Prostate gland (tissue), 2 donors: Measurements from ENCODE around the gene E2F1. TPM values are rescaled to one million over a fixed set of nuclear protein-coding genes. Genes with fewer than 3 reads are reported as not detected.

Experiments used
- DNase-seq: peaks from one replicate; pipeline ENCODE4 v3.0.0-alpha.2; 2019; ENCODE audit warnings: low spot score
- H3K27ac ChIP-seq, 2 donors: fragments of 200-600 bp; sonication (generic); 2 replicates each; pipeline ENCODE4 v1.5.1; 2017 to 2019
- H3K27me3 ChIP-seq: fragments of 200-600 bp; sonication (generic); replicated peaks from 2 replicates; pipeline ENCODE4 v1.5.1; 2019; ENCODE audit not compliant: insufficient read depth
- H3K36me3 ChIP-seq, 2 donors: fragments of 200-600 bp; sonication (generic); 1 replicate in 1 of 2; 2 replicates in 1 of 2; pipeline versions ENCODE4 v1.5.1 to v1.8.1; 2017 to 2019
- H3K4me1 ChIP-seq: fragments of 200-600 bp; sonication (generic); replicated peaks from 2 replicates; pipeline ENCODE4 v1.5.1; 2019
- H3K4me3 ChIP-seq, 2 donors: fragments of 200-600 bp; sonication (generic); 2 replicates each; pipeline ENCODE4 v1.5.1; 2017 to 2019
- H3K9me3 ChIP-seq: fragments of 200-600 bp; sonication (generic); 2 replicates; pipeline ENCODE4 v1.5.1; 2017
- POLR2A ChIP-seq: fragments of 450-650 bp; IDR thresholded peaks from one replicate; pipeline ENCODE4 v1.6.1; 2016; ENCODE audit warnings: antibody characterized with exemption, mild to moderate bottlenecking
- POLR2AphosphoS5 ChIP-seq: sonication (generic); formaldehyde crosslinking; IDR thresholded peaks from one replicate; pipeline ENCODE4 v1.6.1; 2017; ENCODE audit warnings: antibody characterized with exemption
- WGBS: methylation state at CpG from one replicate; pipeline ENCODE4 v1.1.5; 2018; 5-methylcytosine and 5-hydroxymethylcytosine counted together
- intact Hi-C: fragments of 100-400 bp; cut with DNase I; formaldehyde crosslinking; loops from one replicate; pipeline ENCODE4 v1.14.2; 2022
- total RNA-seq, 2 donors: library from RNA; depleted of rRNA; stranded (reverse); fragments of >200 nt; gene quantifications; one replicate each; pipeline ENCODE4 v1.1.0, GENCODE V29; 2016
- TF ChIP-seq, protein P1 (sequence below), 4 experiments: fragments of 200-600 bp in 2 of 4; fragments of 450-650 bp in 2 of 4; sonication (generic) in 2 of 4; IDR thresholded peaks; 1 replicate in 3 of 4; 2 replicates in 1 of 4; pipeline ENCODE4 v1.5.1; 2016 to 2019; ENCODE audit warnings: antibody characterized with exemption in 4 of 4, mild to moderate bottlenecking in 2 of 4, moderate library complexity in 2 of 4

Gene E2F1
- total RNA-seq, 2 donors from 2014 or later, result 2.0 to 10.1 TPM

DNA sequence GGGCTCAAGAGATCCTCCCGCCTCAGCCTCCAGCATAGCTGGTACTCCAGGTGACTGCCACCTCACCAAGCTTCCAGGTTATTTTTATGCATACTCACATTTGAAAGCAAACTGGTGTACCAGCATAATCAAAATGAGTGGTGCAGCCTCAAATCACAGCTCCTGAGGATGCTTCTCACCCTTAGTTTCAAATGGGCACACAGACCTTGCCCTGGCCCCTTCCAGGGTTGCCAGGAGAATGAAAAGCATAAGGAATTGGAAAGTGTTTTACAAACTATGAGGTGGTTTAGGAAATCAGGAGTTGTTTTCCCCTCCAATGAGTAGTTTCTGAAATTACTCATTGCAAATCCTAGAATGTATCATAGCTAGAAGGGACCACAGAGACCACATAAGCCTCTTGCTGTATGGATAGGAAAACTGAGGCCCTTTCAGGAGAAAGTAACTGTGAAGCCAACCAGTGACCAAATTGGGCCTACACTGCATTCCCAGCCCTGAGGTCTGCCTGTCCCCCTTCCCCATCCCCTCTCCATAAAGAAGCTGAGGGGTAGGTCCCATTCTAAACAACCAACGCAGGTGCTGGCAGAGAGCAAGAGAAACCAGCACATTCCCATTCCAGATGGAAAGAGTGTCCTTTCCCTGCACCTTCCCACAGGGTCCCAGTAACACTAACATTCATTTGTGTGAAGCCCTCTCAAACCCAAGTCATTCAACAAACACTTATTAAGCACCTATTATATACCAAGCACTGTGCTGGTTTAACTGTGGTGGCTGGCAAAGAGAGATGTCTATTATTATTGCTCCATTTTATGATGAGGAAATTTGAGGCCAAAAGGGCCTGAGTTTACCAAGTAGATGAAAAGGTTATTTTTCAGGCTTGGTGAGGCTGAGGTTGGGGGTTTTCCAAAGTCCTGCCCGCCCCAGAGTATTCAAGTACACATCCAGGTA, 2.1 kb upstream of the E2F1 start:
- Histone ChIP-seq H3K9me3 (no peaks in the 10 kb centered on the region), H3K27me3 (no peaks in the 10 kb centered on the region), H3K4me1 (no peaks in the 10 kb centered on the region), H3K27ac (no peak overlapping the region), H3K4me3 (no peak overlapping the region), H3K36me3 (no peaks in the 10 kb centered on the region)
- TF ChIP-seq, protein P1, sequence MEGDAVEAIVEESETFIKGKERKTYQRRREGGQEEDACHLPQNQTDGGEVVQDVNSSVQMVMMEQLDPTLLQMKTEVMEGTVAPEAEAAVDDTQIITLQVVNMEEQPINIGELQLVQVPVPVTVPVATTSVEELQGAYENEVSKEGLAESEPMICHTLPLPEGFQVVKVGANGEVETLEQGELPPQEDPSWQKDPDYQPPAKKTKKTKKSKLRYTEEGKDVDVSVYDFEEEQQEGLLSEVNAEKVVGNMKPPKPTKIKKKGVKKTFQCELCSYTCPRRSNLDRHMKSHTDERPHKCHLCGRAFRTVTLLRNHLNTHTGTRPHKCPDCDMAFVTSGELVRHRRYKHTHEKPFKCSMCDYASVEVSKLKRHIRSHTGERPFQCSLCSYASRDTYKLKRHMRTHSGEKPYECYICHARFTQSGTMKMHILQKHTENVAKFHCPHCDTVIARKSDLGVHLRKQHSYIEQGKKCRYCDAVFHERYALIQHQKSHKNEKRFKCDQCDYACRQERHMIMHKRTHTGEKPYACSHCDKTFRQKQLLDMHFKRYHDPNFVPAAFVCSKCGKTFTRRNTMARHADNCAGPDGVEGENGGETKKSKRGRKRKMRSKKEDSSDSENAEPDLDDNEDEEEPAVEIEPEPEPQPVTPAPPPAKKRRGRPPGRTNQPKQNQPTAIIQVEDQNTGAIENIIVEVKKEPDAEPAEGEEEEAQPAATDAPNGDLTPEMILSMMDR (IDR thresholded peaks at IDR 0.05), result no peak
- no peak for TF ChIP-seq POLR2AphosphoS5
- no peak for TF ChIP-seq POLR2A
- 84% methylated on average over 3 of the region's 3 CpGs for WGBS
- no peak for DNase-seq
- intact Hi-C loops, result no loop called here

DNA sequence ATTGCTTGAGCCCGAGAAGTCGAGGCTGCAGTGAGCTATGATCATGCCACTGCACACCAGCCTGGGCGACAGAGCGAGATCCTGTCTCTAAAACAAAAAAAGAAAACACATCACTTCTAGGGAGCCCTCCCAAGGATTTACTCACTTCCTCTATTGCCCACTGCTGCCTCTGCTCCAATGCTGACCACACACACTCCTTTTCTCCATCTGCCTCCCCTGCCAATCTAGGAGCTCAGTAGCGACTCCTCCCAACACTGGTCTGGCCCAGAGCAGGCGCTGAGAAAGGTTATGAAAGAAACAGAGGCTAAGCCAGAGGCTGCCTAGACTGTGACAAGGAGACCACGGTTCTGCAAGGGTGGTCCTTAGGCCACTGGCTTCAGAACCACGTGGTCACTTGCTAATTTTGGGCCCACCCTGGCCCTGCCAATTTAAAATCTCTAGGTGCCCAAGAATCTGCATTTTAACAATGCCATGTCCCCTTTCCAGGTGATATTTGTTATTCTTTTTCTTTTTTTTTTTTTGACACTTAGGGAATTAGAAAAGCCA, 1.3 kb upstream of the E2F1 start:
- no peak overlapping the region for H3K27ac ChIP-seq
- intact Hi-C loops, result no loop called here
- no peak for DNase-seq
- H3K36me3 ChIP-seq, result no peaks in the 10 kb centered on the region
- TF ChIP-seq, protein P1 (IDR thresholded peaks at IDR 0.05), result no peak
- TF ChIP-seq POLR2A (no peak), POLR2AphosphoS5 (no peak)
- no peaks in the 10 kb centered on the region for H3K4me1 ChIP-seq
- WGBS, result 79% methylated on average over 8 of the region's 8 CpGs
- no peaks in the 10 kb centered on the region for H3K9me3 ChIP-seq
- H3K4me3 ChIP-seq, result no peak overlapping the region
- H3K27me3 ChIP-seq, result no peaks in the 10 kb centered on the region

DNA sequence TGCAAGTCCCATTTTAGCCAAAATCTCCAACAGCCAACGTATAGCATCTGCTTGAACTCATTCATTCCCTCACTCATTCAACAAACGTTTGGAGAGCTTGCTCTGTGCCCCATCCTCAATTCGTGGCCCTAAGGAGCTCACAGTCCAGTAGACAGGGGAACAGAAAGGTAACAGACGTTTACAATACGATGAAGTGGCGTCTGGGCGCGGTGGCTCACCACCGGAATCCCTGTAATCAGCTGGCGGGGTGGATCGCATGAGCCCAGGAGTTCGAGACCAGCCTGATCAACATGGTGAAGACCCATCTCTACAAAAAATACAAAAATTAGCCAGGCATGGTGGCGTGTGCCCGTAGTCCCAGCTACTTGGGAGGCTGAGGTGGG, 790 bp upstream of the E2F1 start:
- TF ChIP-seq, protein P1 (IDR thresholded peaks at IDR 0.05), result no peak
- TF ChIP-seq POLR2A (no peak), POLR2AphosphoS5 (no peak)
- WGBS, result 84% methylated on average over 14 of the region's 14 CpGs
- DNase-seq, result no peak
- H3K4me1 ChIP-seq, result no peaks in the 10 kb centered on the region
- H3K9me3 ChIP-seq, result no peaks in the 10 kb centered on the region
- no peaks in the 10 kb centered on the region for H3K36me3 ChIP-seq
- H3K27me3 ChIP-seq, result no peaks in the 10 kb centered on the region
- intact Hi-C loops, result no loop called here
- H3K27ac ChIP-seq, result no peak overlapping the region
- H3K4me3 ChIP-seq, result peak overlapping the region in 1 of 2 donors; percentile 39

DNA sequence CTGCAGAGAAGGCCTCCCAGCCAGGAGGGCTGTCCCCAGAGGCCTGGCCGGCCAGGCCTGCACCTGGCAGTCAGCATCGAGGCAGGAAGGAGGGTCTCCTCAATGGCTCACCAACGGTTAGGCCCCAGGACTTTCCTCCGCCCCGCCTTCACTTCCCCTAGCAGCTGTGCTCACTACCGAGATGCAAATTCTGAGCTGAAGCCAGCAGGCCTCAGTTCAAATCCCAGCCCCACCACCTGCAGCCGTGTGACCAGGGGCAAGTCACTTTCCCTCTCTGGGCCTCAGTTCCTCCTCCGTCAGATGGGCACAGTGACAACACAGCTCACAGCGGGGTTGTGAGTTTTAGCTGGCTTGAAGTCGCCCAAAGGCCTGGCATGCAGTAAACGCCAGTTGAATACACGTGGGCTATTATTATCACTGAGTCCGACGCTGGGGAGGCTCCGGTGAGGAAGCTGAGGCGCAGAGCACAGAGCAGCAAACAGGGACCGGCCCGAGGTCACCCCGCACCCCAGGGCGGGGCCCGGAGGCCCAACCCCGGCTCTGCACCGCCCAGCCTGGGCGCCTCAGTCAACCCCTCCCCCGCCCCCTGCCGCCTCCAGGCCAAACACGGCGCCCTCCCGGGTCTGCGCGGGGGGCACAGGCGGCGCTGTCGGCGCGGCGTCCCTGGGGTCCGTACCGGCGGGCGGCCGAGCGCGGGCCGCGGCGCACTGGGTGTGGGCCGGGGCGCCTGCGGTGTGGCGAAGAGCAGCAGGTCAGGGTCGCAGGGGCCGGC, 671 bp downstream of the E2F1 start:
- no peaks in the 10 kb centered on the region for H3K36me3 ChIP-seq
- H3K4me1 ChIP-seq, result no peaks in the 10 kb centered on the region
- intact Hi-C loops, result no loop called here
- no peak for DNase-seq
- 3% methylated on average over 48 of the region's 53 CpGs for WGBS
- H3K27me3 ChIP-seq, result no peaks in the 10 kb centered on the region
- TF ChIP-seq, protein P1 (IDR thresholded peaks at IDR 0.05), result no peak
- TF ChIP-seq POLR2AphosphoS5 (no peak), POLR2A (no peak)
- H3K9me3 ChIP-seq, result no peaks in the 10 kb centered on the region
- no peak overlapping the region for H3K27ac ChIP-seq
- peak overlapping the region; percentile 36 to 39 for H3K4me3 ChIP-seq
